CD4-positive, alpha-beta T cell (primary cell): ENCODE measurements around the gene MCTP2. TPM values are rescaled to one million over a fixed set of nuclear protein-coding genes. Genes with fewer than 3 reads are reported as not detected.

ENCODE experiments used
- ATAC-seq: fragments of 200-7000 bp; cut with Tn5 transposase; one replicate; pipeline ENCODE4 v1.10.0; 2022; ENCODE audit warnings: mild to moderate bottlenecking; ENCODE audit not compliant: poor library complexity
- CTCF ChIA-PET: fragments of 350-600 bp; sonication (Branson Sonifier 250); formaldehyde crosslinking; loops from one replicate; lab custom pipeline; 2021; ENCODE audit warnings: antibody characterized with exemption, inconsistent platforms; lab: Charles Lee
- POLR2A ChIA-PET: fragments of 350-600 bp; sonication (Branson Sonifier 250); formaldehyde crosslinking; loops from one replicate; lab custom pipeline; 2021; ENCODE audit warnings: antibody characterized with exemption, inconsistent platforms; lab: Charles Lee
- DNase-seq, 14 experiments: peaks; one replicate each; pipeline ENCODE4 v3.0.0-alpha.2; 2013 to 2020; ENCODE audit warnings: mixed read lengths in 2 of 14
- H3K27ac ChIP-seq, 2 donors: one replicate each; pipeline versions ENCODE4 v1.5.1 to v1.7.0; 2013; ENCODE audit warnings: low read length in 2 of 2, low read depth in 1 of 2, mild to moderate bottlenecking in 1 of 2
- H3K27me3 ChIP-seq, 2 experiments: 1 replicate in 1 of 2; 2 replicates in 1 of 2; pipeline versions ENCODE4 v1.6.1 to v1.7.0; 2013; ENCODE audit warnings: low read length in 2 of 2, control low read depth in 1 of 2, mild to moderate bottlenecking in 1 of 2, moderate library complexity in 1 of 2; ENCODE audit not compliant: insufficient read depth in 2 of 2, control insufficient read depth in 1 of 2
- H3K36me3 ChIP-seq: one replicate; pipeline ENCODE4 v1.6.1; 2013; ENCODE audit warnings: low read length, control low read depth; ENCODE audit not compliant: insufficient read depth
- H3K4me1 ChIP-seq: one replicate; pipeline ENCODE4 v1.6.1; 2013; ENCODE audit warnings: low read length, control low read depth; ENCODE audit not compliant: insufficient read depth
- H3K4me3 ChIP-seq: one replicate; pipeline ENCODE4 v1.5.1; 2013; ENCODE audit warnings: mild to moderate bottlenecking, low read length, moderate library complexity
- H3K9me3 ChIP-seq, 2 experiments: 1 replicate in 1 of 2; 2 replicates in 1 of 2; pipeline versions ENCODE4 v1.6.1 to v1.7.0; 2013; ENCODE audit warnings: low read length in 2 of 2, mild to moderate bottlenecking in 2 of 2, control low read depth in 1 of 2, moderate library complexity in 1 of 2; ENCODE audit not compliant: control insufficient read depth in 1 of 2, insufficient read depth in 1 of 2
- H3K27ac Mint-ChIP-seq: one replicate; pipeline ENCODE4 v1.8.0; 2020; ENCODE audit warnings: mixed read lengths
- H3K27me3 Mint-ChIP-seq: one replicate; pipeline ENCODE4 v1.8.0; 2021; ENCODE audit warnings: mixed read lengths
- H3K36me3 Mint-ChIP-seq: one replicate; pipeline ENCODE4 v1.8.0; 2021; ENCODE audit warnings: low read depth, mixed read lengths
- H3K4me1 Mint-ChIP-seq: one replicate; pipeline ENCODE4 v1.8.0; 2021; ENCODE audit warnings: low read depth, mixed read lengths
- H3K4me3 Mint-ChIP-seq: one replicate; pipeline ENCODE4 v1.8.0; 2020; ENCODE audit warnings: mild to moderate bottlenecking, mixed read lengths
- H3K9me3 Mint-ChIP-seq: one replicate; pipeline ENCODE4 v1.8.0; 2020; ENCODE audit warnings: mixed read lengths
- intact Hi-C, 2 experiments: fragments of 100-400 bp; cut with DNase I in 1 of 2; cut with micrococcal nuclease in 1 of 2; formaldehyde crosslinking; loops; one replicate each; pipeline versions ENCODE4 v1.15.1 to v1.9.0; 2023 to 2025; cut with DNase I, micrococcal nuclease
- total RNA-seq, 174 experiments: library from RNA in 2 of 174; stranded (reverse) in 2 of 174; gene quantifications; one replicate each; pipeline ENCODE4 v1.2.3 and lab custom pipeline; 2021 to 2026
- TF ChIP-seq, protein P1 (sequence below): fragments of 200-600 bp; IDR thresholded peaks from one replicate; pipeline ENCODE4 v1.8.0; 2022; ENCODE audit warnings: antibody characterized with exemption, mild to moderate bottlenecking

The MCTP2 gene
- total RNA-seq, 2 experiments from 2014 or later, result 8.0 to 10.8 TPM

DNA sequence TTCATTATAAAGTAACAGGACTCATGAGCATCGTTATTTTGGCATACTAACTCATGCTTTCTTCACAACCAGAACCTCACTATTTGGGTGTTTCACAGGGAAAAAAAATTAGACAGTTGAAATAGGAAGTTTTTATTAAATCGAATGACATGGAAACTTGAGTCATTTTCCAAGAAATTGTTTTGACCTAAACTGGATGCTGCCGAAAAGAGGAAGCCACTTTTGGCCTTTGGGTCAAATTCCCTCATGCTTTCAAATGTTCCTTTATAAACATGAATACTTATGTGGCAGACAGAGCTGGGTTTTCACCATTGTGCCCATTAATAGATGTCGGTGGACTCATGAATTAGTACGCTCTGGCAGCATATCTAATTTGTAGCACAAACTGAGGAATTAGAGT is 224.9 kb downstream of the MCTP2 start:
- Mint-ChIP-seq H3K27ac (no peak overlapping the region), H3K4me1 (no peaks in the 10 kb centered on the region), H3K4me3 (no peak overlapping the region), H3K36me3 (peaks cover 24% of the 10 kb centered on the region), H3K9me3 (no peaks in the 10 kb centered on the region), H3K27me3 (no peaks in the 10 kb centered on the region)
- ATAC-seq, result no peak
- H3K36me3 ChIP-seq, result no peaks in the 10 kb centered on the region
- POLR2A ChIA-PET, result no interaction called here
- H3K4me3 ChIP-seq, result no peak overlapping the region
- no peaks in the 10 kb centered on the region for H3K4me1 ChIP-seq
- TF ChIP-seq, protein P1, sequence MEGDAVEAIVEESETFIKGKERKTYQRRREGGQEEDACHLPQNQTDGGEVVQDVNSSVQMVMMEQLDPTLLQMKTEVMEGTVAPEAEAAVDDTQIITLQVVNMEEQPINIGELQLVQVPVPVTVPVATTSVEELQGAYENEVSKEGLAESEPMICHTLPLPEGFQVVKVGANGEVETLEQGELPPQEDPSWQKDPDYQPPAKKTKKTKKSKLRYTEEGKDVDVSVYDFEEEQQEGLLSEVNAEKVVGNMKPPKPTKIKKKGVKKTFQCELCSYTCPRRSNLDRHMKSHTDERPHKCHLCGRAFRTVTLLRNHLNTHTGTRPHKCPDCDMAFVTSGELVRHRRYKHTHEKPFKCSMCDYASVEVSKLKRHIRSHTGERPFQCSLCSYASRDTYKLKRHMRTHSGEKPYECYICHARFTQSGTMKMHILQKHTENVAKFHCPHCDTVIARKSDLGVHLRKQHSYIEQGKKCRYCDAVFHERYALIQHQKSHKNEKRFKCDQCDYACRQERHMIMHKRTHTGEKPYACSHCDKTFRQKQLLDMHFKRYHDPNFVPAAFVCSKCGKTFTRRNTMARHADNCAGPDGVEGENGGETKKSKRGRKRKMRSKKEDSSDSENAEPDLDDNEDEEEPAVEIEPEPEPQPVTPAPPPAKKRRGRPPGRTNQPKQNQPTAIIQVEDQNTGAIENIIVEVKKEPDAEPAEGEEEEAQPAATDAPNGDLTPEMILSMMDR, result no peak
- DNase-seq, result no peak
- CTCF ChIA-PET, result no interaction called here
- no peak overlapping the region for H3K27ac ChIP-seq
- H3K9me3 ChIP-seq, result no peaks in the 10 kb centered on the region
- no peaks in the 10 kb centered on the region for H3K27me3 ChIP-seq
- intact Hi-C loops, result no loop called here

DNA sequence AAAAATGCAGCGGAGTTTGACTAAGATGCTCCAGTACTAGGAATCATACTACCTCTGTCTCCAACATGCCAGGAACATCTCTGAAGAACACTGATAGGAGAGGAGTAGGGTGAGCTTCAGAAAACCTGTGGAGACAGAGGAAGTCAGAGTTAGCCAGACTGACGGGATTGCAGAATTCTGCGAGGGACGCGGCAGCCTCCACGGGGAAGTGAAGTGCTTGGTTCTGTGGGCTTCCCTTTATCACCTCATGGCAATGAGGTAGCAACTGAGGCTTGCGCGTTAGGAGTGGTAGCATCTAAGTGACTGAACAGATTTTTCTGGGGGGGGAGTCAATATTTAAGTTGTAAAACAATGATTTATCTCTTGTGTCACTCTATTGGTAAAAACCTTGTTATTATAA is 226.3 kb downstream of the MCTP2 start:
- no peaks in the 10 kb centered on the region for H3K27me3 ChIP-seq
- H3K36me3 Mint-ChIP-seq, result peaks cover 24% of the 10 kb centered on the region
- H3K4me3 Mint-ChIP-seq, result no peak overlapping the region
- ATAC-seq (no peak), DNase-seq (no peak)
- CTCF ChIA-PET, result no interaction called here
- no peak overlapping the region for H3K27ac ChIP-seq
- H3K9me3 Mint-ChIP-seq, result no peaks in the 10 kb centered on the region
- POLR2A ChIA-PET, result no interaction called here
- H3K4me1 ChIP-seq, result no peaks in the 10 kb centered on the region
- H3K36me3 ChIP-seq, result no peaks in the 10 kb centered on the region
- no peak overlapping the region for H3K4me3 ChIP-seq
- H3K27me3 Mint-ChIP-seq, result no peaks in the 10 kb centered on the region
- intact Hi-C loops, result no loop called here
- no peaks in the 10 kb centered on the region for H3K4me1 Mint-ChIP-seq
- H3K27ac Mint-ChIP-seq, result no peak overlapping the region
- H3K9me3 ChIP-seq, result no peaks in the 10 kb centered on the region
- TF ChIP-seq, protein P1, result no peak

DNA sequence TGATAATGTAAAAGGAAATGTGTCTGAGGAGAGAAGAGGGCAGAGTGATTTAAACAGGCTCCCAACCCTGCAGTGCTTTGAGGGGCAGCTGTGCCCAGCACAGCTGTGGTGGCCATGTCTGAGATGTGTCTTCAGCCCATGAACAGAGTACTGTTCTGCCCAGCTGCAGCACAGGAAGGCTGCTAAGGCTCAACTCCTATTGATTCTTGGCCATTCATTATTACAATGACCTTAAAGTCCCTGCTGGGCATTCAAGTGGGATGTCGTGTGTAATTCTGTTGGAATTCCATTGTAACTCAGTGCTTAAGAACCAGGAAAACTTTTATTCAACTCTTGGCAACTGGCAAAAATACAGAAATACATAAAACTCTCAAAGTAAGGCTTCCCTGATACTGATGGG is 229.3 kb downstream of the MCTP2 start:
- TF ChIP-seq, protein P1, result no peak
- DNase-seq, result no peak
- Mint-ChIP-seq H3K27ac (no peak overlapping the region), H3K4me3 (no peak overlapping the region), H3K36me3 (peaks cover 24% of the 10 kb centered on the region), H3K4me1 (no peaks in the 10 kb centered on the region), H3K27me3 (no peaks in the 10 kb centered on the region), H3K9me3 (no peaks in the 10 kb centered on the region)
- Histone ChIP-seq H3K36me3 (no peaks in the 10 kb centered on the region), H3K9me3 (no peaks in the 10 kb centered on the region), H3K27ac (no peak overlapping the region), H3K4me1 (no peaks in the 10 kb centered on the region), H3K4me3 (no peak overlapping the region), H3K27me3 (no peaks in the 10 kb centered on the region)
- intact Hi-C loops, result no loop called here
- ChIA-PET POLR2A (no interaction called here), CTCF (no interaction called here)
- ATAC-seq, result no peak
